ENCODE measurements around the gene DICER1.

DICER1 gene

GRCh38 chr14:95156161-95157047 lies 925 bp downstream of the DICER1 start:
- Histone ChIP-seq H3K4me1 (ENCODE audit: insufficient read depth, low read length, poor library complexity, severe bottlenecking) (peaks cover 52% of the 10 kb centered on the region), H3K79me2 (ENCODE audit: insufficient read depth, low read length) (peaks cover 71% of the 10 kb centered on the region), H3K4me3 (ENCODE audit: low read length, poor library complexity, severe bottlenecking) (peak overlapping the region; percentile 99), H2AFZ (ENCODE audit: low read length) (peak overlapping the region; percentile 32; the same call in 1 of the 2 replicates), H3K36me3 (ENCODE audit: insufficient read depth, low read length) (no peaks in the 10 kb centered on the region), H4K20me1 (ENCODE audit: insufficient read depth, low read length, poor library complexity, severe bottlenecking) (peaks cover 48% of the 10 kb centered on the region), H3K9me2 (replicated peaks; ENCODE audit: low read depth, low read length) (no peaks in the 10 kb centered on the region), H3K4me2 (ENCODE audit: low read depth, low read length, poor library complexity, severe bottlenecking) (peak overlapping the region; percentile 97), H3K27me3 (ENCODE audit: insufficient read depth, low read length, poor library complexity, severe bottlenecking) (no peaks in the 10 kb centered on the region), H3K9ac (ENCODE audit: low read depth, low read length, poor library complexity, severe bottlenecking) (peak overlapping the region; percentile 97), H3F3A (ENCODE audit: low read depth) (no peaks in the 10 kb centered on the region; the same call in 1 of the 2 replicates), H3K9me3 (ENCODE audit: insufficient read depth, low read depth, low read length) (no peaks in the 10 kb centered on the region)
- no peak for TF ChIP-seq CTCF (conservative IDR thresholded peaks at IDR 0.05; ENCODE audit: low read length)
- no peak for TF ChIP-seq EZH2phosphoT487 (IDR thresholded peaks at IDR 0.05; ENCODE audit: borderline replicate concordance)

- Histone ChIP-seq H3F3A (ENCODE audit: low read depth) (no peaks in the 10 kb centered on the region; the same call in 1 of the 2 replicates), H3K4me2 (ENCODE audit: low read depth, low read length, poor library complexity, severe bottlenecking) (peak overlapping the region; percentile 97), H3K9me2 (replicated peaks; ENCODE audit: low read depth, low read length) (no peaks in the 10 kb centered on the region), H3K4me3 (ENCODE audit: low read length, poor library complexity, severe bottlenecking) (peak overlapping the region; percentile 99), H3K4me1 (ENCODE audit: insufficient read depth, low read length, poor library complexity, severe bottlenecking) (peaks cover 62% of the 10 kb centered on the region), H3K36me3 (ENCODE audit: insufficient read depth, low read length) (no peaks in the 10 kb centered on the region), H3K79me2 (ENCODE audit: insufficient read depth, low read length) (peaks cover 84% of the 10 kb centered on the region), H4K20me1 (ENCODE audit: insufficient read depth, low read length, poor library complexity, severe bottlenecking) (peaks cover 62% of the 10 kb centered on the region), H3K9ac (ENCODE audit: low read depth, low read length, poor library complexity, severe bottlenecking) (peak overlapping the region; percentile 97), H3K27me3 (ENCODE audit: insufficient read depth, low read length, poor library complexity, severe bottlenecking) (no peaks in the 10 kb centered on the region), H3K9me3 (ENCODE audit: insufficient read depth, low read depth, low read length) (no peaks in the 10 kb centered on the region), H2AFZ (ENCODE audit: low read length) (no peak overlapping the region)
- TF ChIP-seq EZH2phosphoT487 (IDR thresholded peaks at IDR 0.05; ENCODE audit: borderline replicate concordance) (no peak), CTCF (conservative IDR thresholded peaks at IDR 0.05; ENCODE audit: low read length) (no peak)
Measured at GRCh38 chr14:95155045-95155444, 2.3 kb downstream of the DICER1 start.

- Histone ChIP-seq H3K4me1 (ENCODE audit: insufficient read depth, low read length, poor library complexity, severe bottlenecking) (peaks cover 66% of the 10 kb centered on the region), H3K9ac (ENCODE audit: low read depth, low read length, poor library complexity, severe bottlenecking) (peak overlapping the region; percentile 25), H4K20me1 (ENCODE audit: insufficient read depth, low read length, poor library complexity, severe bottlenecking) (peaks cover 73% of the 10 kb centered on the region), H3K79me2 (ENCODE audit: insufficient read depth, low read length) (peaks cover 93% of the 10 kb centered on the region), H3K9me3 (ENCODE audit: insufficient read depth, low read depth, low read length) (no peaks in the 10 kb centered on the region), H2AFZ (ENCODE audit: low read length) (no peak overlapping the region), H3K9me2 (replicated peaks; ENCODE audit: low read depth, low read length) (no peaks in the 10 kb centered on the region), H3K36me3 (ENCODE audit: insufficient read depth, low read length) (no peaks in the 10 kb centered on the region), H3K27me3 (ENCODE audit: insufficient read depth, low read length, poor library complexity, severe bottlenecking) (no peaks in the 10 kb centered on the region), H3K4me3 (ENCODE audit: low read length, poor library complexity, severe bottlenecking) (peak overlapping the region; percentile 99), H3F3A (ENCODE audit: low read depth) (no peaks in the 10 kb centered on the region; the same call in 1 of the 2 replicates), H3K4me2 (ENCODE audit: low read depth, low read length, poor library complexity, severe bottlenecking) (peak overlapping the region; percentile 97)
- TF ChIP-seq CTCF (conservative IDR thresholded peaks at IDR 0.05; ENCODE audit: low read length) (no peak), EZH2phosphoT487 (IDR thresholded peaks at IDR 0.05; ENCODE audit: borderline replicate concordance) (no peak)
Measured at GRCh38 chr14:95153866-95154265, 3.5 kb downstream of the DICER1 start.

Data from Loucy (cell line).